GM18951 (cell line): ENCODE measurements around the gene SYCE1.
"Not testable (repeated sequence)": the region's sequence is repeated elsewhere in the genome, so short reads cannot be mapped to it uniquely, and the experiment has no call there.

Experiments used
- POLR2A ChIP-seq: IDR thresholded peaks from 4 replicates; pipeline ENCODE4 v1.6.1; 2011; ENCODE audit warnings: mild to moderate bottlenecking; ENCODE audit not compliant: insufficient read length, insufficient read depth; ENCODE audit errors: extremely low read depth
- in situ Hi-C: fragments of 300-500 bp; cut with MboI; formaldehyde crosslinking; loops from one replicate; pipeline ENCODE4 v1.12.0; 2022; ENCODE audit warnings: low sequenced_read_pairs, mixed read lengths, inconsistent platforms; ENCODE audit not compliant: unreplicated experiment

The SYCE1 gene, protein sequence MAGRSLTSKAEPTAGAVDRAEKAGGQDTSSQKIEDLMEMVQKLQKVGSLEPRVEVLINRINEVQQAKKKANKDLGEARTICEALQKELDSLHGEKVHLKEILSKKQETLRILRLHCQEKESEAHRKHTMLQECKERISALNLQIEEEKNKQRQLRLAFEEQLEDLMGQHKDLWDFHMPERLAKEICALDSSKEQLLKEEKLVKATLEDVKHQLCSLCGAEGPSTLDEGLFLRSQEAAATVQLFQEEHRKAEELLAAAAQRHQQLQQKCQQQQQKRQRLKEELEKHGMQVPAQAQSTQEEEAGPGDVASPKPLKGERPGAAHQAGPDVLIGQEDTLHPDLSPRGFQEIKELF

DNA sequence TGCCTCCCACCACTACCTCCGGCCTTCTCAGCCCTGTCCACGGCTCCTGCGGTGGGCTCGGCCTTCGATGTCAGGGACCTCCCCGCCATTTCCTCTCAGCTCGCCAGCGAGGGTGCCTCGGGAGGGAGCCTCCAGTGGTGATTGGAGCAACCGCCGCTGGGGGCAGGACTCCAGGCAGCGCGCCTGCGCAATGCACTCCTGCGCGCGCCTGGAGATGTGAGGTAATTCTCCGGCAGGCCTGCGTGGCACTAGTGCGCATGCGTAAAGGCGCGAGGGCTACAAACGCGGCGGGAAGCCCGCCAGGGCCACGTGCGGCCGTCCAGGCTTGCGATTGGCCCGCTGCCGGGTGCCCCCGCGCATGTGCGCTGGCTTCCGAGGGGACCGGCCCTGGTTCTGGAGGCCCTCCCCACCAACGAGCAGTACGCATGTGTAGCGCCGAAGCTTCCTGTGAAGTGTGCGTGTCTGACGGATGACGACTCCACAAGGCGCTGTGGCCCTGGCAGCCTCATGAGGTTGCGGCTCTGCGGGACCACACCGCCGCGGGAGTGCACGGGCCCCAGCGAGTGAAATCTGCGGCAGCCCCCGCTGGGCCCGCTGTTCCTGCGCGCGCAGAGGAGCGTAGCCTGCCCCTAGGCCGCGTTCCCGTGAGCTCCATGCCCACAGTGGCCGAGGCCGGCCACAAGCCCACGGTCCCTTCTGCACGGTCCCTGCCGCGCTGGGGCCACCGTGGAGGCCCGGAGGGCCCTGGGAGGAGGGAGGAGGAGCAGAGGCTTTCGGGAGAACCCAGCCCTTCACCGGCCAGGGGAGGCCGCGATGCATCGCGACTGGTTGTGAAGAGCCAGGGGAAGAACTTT lies at the start of gene SYCE1:
SYCE1 (minus strand) TSS at position 143 of the 854 bp plus-strand sequence; CDS start at position 89, 54 bp downstream.
- in situ Hi-C loops, result no loop called here
- TF ChIP-seq POLR2A, result no peak

DNA sequence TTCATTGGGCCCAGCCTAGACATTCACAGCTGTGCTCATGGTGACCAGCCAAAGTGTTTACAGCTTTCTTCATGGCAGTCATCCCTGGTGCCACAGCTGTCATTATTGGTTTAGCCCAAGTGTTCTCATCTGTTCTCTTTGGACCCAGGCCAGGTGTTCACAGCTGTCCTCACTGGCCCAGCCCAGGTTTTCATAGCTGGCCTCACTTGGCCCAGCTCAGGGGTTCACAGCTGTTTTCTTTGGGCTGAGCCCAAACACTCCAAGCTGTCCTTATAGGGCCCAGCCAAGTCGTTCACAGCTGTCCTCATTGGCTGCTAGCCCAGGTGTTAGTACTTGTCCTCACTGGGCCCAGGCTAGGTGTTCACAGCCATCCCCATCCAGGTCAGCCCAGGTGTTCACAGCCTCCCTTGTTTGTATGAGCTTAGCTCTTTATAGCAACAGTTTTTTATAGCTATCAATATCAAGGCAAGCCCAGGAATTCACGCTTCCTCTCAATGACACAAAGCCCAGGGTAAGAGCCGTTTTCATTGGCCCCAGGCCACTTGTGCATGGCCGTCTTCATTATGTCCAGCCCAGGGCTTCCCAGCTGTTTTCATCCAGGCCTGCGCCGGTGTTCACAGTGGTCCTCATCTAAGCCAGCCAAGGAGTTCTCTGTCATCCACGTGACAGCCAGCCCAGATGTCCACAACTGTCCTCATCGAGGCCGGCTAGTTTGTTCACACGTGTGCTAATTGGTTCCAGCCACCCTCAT lies 49.6 kb upstream of the SYCE1 start:
- in situ Hi-C loops, result no loop called here
- TF ChIP-seq POLR2A, result no peak

DNA sequence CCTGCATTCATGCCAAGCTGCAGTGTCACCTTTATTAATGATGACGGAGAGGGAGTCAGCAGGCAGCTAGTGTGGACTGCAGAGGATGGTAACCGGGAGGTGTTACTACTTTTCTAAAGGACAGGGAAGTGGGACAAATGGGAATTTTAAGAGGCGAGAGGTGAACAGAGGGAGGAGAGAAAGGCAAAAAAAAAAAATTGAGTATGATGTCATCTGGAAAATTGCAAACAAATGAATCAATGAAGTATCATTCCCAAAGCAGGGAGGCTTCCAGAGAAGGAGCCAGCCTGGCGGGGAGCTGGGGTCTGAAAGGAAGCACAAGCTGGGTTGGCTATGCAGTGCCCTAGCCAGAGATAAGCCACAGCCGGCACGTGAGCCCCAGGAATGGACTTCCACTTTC lies 48.3 kb upstream of the SYCE1 start:
- in situ Hi-C loops, result no loop called here
- TF ChIP-seq POLR2A, result no peak

DNA sequence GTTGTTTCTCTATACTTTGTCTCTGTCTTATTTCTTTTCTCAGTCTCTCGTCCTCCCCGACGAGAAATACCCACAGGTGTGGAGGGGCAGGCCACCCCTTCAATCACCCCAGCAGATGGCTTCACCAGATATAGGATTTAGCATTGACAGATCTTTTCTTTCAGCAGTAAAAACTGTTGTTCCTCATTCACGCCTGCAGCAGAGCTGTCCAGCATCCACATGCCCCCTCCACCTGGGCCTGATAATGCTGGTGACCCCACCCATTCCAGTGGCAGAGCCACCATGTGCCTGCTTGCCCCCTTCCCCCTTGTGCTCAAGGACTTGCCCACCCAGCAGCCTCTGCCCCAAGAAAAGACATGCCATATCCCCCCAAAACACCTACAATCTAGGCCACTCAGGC lies 45.7 kb upstream of the SYCE1 start:
- no peak for TF ChIP-seq POLR2A
- in situ Hi-C loops, result no loop called here

DNA sequence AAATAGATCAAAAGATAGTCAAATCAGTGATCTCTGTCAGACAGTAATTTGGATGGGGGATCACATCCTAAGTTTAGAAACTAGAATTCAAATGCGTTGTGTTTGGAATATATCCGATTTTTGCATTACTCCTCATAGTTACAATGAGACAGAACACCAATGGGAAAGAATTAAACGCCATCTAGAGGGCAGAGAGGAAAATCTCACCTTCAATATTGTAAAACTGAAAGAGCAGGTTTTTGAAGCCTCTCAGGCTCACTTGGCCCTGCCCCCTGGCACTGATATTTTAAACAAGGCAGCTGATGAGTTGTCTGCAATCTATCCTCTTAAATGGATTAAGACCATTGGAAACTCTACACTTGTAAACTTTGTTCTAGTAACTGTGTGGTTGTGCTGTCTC lies 43.5 kb upstream of the SYCE1 start:
- in situ Hi-C loops, result no loop called here
- no peak for TF ChIP-seq POLR2A

DNA sequence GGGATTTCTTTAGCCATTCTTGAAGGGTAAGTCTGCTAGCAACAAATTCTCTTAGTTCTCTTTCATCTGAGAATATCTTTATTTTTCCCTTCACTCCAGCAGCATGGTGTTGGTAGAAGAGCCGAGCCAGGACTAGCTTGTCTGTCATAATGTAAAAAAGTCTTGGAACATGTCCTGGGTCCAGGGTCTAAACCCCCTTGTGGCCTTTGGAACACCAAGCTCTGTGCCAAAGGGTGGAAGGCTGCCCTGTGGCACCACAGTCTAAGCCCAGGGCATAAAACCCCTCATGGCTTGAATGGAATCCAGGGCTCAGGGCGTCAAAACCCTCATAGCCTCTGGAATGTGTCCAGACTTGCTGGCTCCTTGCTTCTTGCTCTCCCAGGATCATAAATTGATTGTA lies 38.1 kb upstream of the SYCE1 start:
- in situ Hi-C loops, result not testable (repeated sequence)

DNA sequence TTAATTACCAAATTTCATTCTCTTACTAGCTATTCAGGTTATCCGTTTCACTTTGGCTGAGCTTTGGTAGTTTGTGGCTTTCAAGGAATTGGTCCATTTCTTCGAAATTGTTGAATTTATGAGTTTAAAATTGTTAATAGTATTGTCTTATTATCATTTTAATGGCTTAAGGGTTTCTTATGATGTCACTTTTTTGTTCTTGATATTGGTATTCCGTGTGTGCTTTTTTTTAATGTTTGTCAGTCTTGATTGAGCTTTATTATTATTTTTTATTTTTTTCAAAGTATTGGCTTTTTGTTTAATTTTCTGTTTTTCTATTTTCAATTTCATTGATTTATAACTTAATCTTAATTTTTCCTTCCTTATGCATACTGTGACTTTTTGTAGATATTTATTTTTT lies 35.3 kb upstream of the SYCE1 start:
- in situ Hi-C loops, result no loop called here
- no peak for TF ChIP-seq POLR2A

DNA sequence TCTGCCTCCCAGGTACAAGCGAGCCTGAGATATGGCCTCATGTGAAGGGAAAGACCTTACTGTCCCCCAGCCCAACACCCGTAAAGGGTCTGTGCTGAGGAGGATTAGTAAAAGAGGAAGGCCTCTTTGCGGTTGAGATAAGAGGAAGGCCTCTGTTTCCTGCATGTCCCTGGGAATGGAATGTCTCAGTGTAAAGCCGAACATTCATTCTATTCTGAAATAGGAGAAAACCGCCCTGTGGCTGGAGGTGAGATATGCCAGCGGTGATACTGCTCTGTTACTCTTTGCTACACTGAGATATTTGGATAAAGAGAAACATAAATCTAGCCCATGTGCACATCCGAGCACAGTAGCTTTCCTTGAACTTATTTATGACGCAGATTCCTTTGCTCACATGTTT lies 34.5 kb upstream of the SYCE1 start:
- in situ Hi-C loops, result not testable (repeated sequence)

DNA sequence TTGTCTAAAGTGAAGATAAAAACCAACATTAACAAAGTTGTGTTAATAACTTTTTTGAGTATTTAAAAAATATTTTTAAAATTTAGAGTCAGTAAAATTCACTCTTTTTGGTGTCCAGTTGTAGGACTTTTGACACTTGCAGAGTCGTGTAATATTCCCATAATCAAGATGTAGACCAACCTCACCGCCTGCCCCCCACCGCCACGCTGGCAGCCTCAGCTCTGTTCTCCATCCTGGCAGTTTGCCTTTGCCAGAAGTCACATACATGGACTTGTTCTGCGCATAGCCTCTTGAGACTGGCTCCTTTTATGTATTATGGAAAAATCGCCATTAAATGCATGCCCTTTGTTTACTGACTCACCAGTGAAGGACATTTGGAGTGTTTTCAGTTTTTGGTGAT lies 27.3 kb upstream of the SYCE1 start:
- in situ Hi-C loops, result no loop called here
- no peak for TF ChIP-seq POLR2A

DNA sequence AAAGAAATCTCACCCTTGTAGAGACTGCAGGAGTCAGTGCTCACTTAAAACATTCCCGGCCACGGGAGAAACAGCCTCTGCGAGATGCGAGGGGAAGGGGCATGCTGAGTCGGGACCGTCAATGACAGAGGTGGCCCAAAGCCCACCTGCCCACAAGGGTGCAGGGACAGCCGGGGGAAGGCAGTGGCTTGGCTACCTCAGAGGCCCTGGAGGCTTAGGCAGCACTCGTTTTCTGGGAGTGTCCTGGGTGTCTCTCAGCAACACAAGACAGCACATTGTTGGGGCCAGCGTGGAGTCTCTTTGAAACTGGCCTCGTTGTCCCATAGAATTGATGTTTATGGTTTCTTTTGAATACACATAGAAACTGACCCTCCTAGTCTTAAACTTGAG lies 25.6 kb upstream of the SYCE1 start:
- in situ Hi-C loops, result no loop called here
- no peak for TF ChIP-seq POLR2A

DNA sequence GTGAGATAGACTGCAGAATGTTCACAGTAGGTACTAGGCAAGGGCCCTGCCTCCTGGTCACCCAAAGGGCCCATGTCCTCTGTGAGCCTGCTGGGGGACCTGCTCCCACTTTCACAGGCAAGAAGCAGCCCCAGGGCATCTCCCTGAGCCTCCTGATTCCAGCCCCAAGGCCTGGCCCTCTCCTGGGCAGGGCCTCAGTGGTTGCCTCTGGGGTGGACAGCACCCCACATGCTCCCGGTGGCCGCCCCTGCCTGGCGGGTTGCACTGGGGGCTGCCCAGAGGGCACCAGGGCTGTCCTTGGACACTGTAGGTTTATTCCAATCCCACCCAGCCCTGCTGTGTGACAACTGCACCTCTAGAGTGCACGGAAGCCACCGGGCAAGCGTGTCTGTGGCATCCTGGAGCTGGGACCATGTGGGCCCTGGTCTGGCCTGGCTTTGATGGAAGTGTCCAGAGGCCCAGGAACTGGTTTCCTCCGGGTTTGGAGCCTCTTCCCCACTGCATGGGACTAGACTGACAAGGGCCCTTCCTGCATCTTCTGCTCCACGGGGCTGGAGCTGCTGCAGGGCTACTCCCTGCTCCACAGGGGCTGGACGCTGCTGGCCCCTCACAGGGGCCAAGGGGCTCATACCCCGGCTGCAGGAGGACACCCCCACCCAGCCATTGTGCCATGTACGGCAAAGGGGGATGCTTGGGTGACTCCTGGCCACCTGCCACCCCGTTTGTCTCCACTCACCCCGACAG lies 25.0 kb upstream of the SYCE1 start:
- in situ Hi-C loops, result no loop called here
- TF ChIP-seq POLR2A, result no peak

DNA sequence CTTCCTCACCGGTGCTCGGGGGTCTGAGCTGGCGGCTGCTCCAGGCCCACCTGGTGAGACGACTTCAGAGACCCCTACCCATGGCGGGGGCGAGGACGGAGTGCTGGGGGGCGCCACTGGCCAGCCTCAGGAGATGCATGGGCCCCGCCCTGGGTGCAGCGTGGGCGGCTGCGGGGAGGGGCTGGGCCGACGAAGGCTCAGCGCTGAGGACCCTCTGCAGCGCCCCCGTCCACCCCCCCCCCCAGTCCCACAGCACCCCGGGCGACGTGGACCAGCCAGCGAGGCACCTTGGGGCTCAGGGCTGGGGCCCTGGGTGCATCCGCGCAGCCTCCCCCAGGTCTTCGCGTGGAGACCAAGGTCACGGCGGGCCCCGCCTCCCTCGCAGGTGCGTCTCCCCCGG lies 11.7 kb upstream of the SYCE1 start:
- in situ Hi-C loops, result not testable (repeated sequence)

DNA sequence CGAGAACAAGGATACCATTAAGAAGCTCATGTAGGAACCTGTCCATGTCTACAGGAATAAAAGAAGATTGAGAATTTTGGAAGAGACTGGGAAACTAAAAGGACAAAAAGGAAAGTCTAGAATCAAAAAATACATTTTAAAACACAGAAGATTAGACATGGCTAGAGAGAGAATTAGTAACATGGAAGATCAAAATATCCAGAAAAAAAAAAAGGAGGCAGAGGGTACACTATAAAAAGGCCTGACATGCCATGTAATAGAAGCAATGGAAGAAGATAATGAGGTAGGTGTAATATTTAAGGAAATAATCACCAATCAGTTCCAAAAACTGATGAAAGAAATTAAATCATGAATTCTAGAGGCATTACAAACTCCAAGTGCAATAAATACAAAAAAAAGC lies 8.1 kb upstream of the SYCE1 start:
- in situ Hi-C loops, result not testable (repeated sequence)

DNA sequence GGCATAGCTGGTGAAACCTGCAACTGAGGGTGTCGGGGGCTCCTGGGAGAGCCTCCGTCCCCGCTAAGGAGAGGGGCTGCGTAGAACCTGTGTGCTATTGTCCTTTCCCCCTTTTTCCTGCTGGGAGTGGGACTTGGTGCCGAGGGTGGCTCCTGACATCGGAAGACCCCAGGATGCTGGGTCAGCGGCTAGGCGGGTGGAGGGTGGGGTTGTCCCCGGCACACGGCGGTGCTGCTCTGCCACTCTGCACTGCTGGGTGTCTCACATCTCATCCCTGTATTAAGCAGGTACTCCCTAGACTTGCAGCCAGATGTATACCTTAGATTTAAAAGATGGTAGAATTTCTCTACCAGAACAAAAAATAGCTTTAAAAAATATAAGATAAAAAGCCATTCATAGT lies 6.7 kb upstream of the SYCE1 start:
- in situ Hi-C loops, result not testable (repeated sequence)

DNA sequence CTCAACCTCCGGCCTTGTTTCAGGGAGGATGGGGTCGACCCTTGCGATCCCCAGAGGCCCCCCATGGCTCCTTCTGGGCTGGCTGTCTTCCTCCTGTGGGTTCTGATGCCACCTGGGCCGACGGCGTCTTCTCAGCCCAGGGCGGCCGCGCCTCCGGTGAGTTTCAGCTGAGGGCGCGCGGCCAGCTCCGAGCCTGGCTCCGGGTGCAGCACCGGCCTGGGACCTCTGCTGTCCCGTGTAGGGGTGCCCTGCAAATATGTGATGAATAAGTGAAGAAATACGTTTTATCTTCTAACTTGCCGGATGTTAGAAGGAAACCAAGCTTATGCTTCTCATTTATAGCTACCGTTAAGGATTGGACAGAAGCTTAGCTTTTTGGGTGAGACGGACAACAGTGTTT lies 4.4 kb upstream of the SYCE1 start:
- in situ Hi-C loops, result not testable (repeated sequence)

DNA sequence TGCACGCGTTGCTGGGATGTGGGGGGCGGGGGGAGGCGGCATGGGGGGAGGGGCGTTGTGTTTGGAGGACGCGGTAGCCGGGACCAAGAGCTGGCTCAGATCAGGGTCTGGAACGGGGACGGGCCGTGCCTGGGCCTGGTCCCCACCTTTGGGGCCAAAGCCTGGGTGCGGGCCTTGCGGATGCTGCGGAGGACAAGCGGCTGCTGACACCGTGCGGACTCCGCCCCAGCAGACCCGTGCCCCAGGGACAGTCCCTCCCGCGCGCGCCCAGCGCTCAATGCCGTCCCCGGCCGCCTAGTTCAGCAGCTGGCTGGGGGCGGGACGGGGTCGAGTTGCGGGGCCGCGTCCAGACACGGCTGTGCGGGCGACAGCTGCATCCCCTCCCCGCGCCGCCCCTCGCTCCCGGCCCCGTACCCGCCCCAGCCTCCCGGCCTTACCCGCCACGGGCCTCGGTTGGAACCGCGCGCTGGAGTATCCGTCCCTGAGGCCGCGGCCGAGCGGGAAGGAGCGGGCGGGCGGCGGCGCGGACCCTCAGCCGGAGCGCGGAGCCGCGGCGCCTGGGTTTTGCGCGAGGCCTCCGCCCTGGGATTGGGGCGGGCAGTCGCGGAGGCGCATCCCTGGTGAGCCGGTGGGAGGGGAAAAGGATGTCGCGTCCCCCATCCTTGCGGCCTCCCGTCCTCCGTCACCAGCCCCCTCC lies 3.6 kb upstream of the SYCE1 start:
- in situ Hi-C loops, result not testable (repeated sequence)
